Liver (tissue), 9 donors: ENCODE data around the gene NFATC2. TPM values are rescaled to one million over a fixed set of nuclear protein-coding genes. Genes with fewer than 3 reads are reported as not detected.
"Not testable (repeated sequence)": the region's sequence is repeated elsewhere in the genome, so short reads cannot be mapped to it uniquely, and the experiment has no call there.

Experiments used
- DNase-seq: peaks from one replicate; pipeline ENCODE4 v3.0.0-alpha.2; 2017; ENCODE audit warnings: low spot score
- H3K27ac ChIP-seq, 2 donors: one replicate each; pipeline ENCODE4 v1.7.0; 2013; ENCODE audit warnings: inconsistent platforms in 2 of 2, low read length in 2 of 2, control low read depth in 1 of 2, low read depth in 1 of 2, mild to moderate bottlenecking in 1 of 2
- H3K27me3 ChIP-seq, 4 donors: one replicate each; pipeline versions ENCODE4 v1.6.1 to v1.7.0; 2013; ENCODE audit warnings: low read length in 3 of 4, inconsistent platforms in 1 of 4, mild to moderate bottlenecking in 1 of 4, moderate library complexity in 1 of 4; ENCODE audit not compliant: control insufficient read depth in 4 of 4, insufficient read depth in 4 of 4
- H3K36me3 ChIP-seq, 4 donors: one replicate each; pipeline versions ENCODE4 v1.6.1 to v1.7.0; 2013; ENCODE audit warnings: low read length in 3 of 4, mild to moderate bottlenecking in 3 of 4, low read depth in 1 of 4, moderate library complexity in 1 of 4; ENCODE audit not compliant: control insufficient read depth in 4 of 4, insufficient read depth in 3 of 4
- H3K4me1 ChIP-seq, 4 donors: one replicate each; pipeline versions ENCODE4 v1.6.1 to v1.7.0; 2013; ENCODE audit warnings: low read length in 3 of 4, mild to moderate bottlenecking in 3 of 4, moderate library complexity in 1 of 4; ENCODE audit not compliant: control insufficient read depth in 4 of 4, insufficient read depth in 4 of 4
- H3K4me3 ChIP-seq, 3 donors: one replicate each; pipeline versions ENCODE4 v1.6.1 to v1.7.0; 2013; ENCODE audit warnings: low read length in 3 of 3, control low read depth in 1 of 3, low read depth in 1 of 3, mild to moderate bottlenecking in 1 of 3
- H3K9ac ChIP-seq, 2 donors: one replicate each; pipeline ENCODE4 v1.7.0; 2013; ENCODE audit warnings: low read length in 2 of 2, mild to moderate bottlenecking in 2 of 2, moderate library complexity in 2 of 2, control low read depth in 1 of 2, low read depth in 1 of 2
- H3K9me3 ChIP-seq, 4 donors: one replicate each; pipeline versions ENCODE4 v1.6.1 to v1.7.0; 2013; ENCODE audit warnings: low read length in 3 of 4; ENCODE audit not compliant: control insufficient read depth in 4 of 4
- ATF3 ChIP-seq: IDR thresholded peaks from 2 replicates; pipeline ENCODE4 v1.6.1; 2016; ENCODE audit warnings: antibody characterized with exemption
- CTCF ChIP-seq: fragments of 150-350 bp; IDR thresholded peaks from 2 replicates; pipeline ENCODE4 v1.5.1; 2017; ENCODE audit warnings: improper control_type of control experiment, low read depth, low read length; ENCODE audit not compliant: missing input control
- EGR1 ChIP-seq, 2 donors: IDR thresholded peaks; 2 replicates each; pipeline ENCODE4 v1.6.1; 2016 to 2018; ENCODE audit warnings: antibody characterized with exemption in 2 of 2, low read depth in 2 of 2
- FOXA1 ChIP-seq: IDR thresholded peaks from 2 replicates; pipeline ENCODE4 v1.6.1; 2016; ENCODE audit warnings: antibody characterized with exemption
- FOXA2 ChIP-seq: IDR thresholded peaks from 2 replicates; pipeline ENCODE4 v1.6.1; 2016; ENCODE audit warnings: antibody characterized with exemption
- GABPA ChIP-seq, 2 donors: IDR thresholded peaks in 1 of 2; conservative IDR thresholded peaks in 1 of 2; 2 replicates each; pipeline ENCODE4 v1.6.1; 2016; ENCODE audit warnings: antibody characterized with exemption in 2 of 2, mild to moderate bottlenecking in 1 of 2, moderate library complexity in 1 of 2
- HNF4A ChIP-seq, 2 donors: conservative IDR thresholded peaks; 2 replicates each; pipeline ENCODE4 v1.6.1; 2016; ENCODE audit warnings: antibody characterized with exemption in 2 of 2, mild to moderate bottlenecking in 2 of 2
- RXRA ChIP-seq, 2 donors: IDR thresholded peaks; 2 replicates each; pipeline ENCODE4 v1.6.1; 2017 to 2018; ENCODE audit warnings: antibody characterized with exemption in 2 of 2, mild to moderate bottlenecking in 1 of 2
- TAF1 ChIP-seq: conservative IDR thresholded peaks from 2 replicates; pipeline ENCODE4 v1.6.1; 2016; ENCODE audit warnings: antibody characterized with exemption, mild to moderate bottlenecking
- YY1 ChIP-seq: IDR thresholded peaks from 2 replicates; pipeline ENCODE4 v1.6.1; 2016; ENCODE audit warnings: antibody characterized with exemption, mild to moderate bottlenecking
- ZBTB33 ChIP-seq: IDR thresholded peaks from 2 replicates; pipeline ENCODE4 v1.6.1; 2016; ENCODE audit warnings: antibody characterized with exemption
- WGBS: extraction: QIAGEN DNeasy Blood & Tissue Kit; methylation state at CpG from one replicate; pipeline ENCODE4 v1.1.7; 2013; 5-methylcytosine and 5-hydroxymethylcytosine counted together
- polyA plus RNA-seq, 2 donors: library from polyadenylated mRNA; stranded (reverse) in 1 of 2; unstranded in 1 of 2; fragments of 200-250 nt in 1 of 2; fragments of >200 nt in 1 of 2; fragmentation: Nextera tagmentation in 1 of 2; extraction: Ambion mirVana in 1 of 2; gene quantifications; one replicate each; pipeline versions ENCODE4 v1.2.1 to v1.2.3, GENCODE V29; 2013 to 2015
- total RNA-seq, 2 donors: library from RNA; depleted of rRNA; stranded (reverse); fragments of >200 nt; gene quantifications; one replicate each; pipeline ENCODE4 v1.2.3, GENCODE V29; 2014
- TF ChIP-seq, protein P1 (sequence below): IDR thresholded peaks from 2 replicates; pipeline ENCODE4 v1.6.1; 2016; ENCODE audit warnings: antibody characterized with exemption, mild to moderate bottlenecking
- donor health status: healthy.
- donor health status: healthy.
- donor health status: healthy.
- donor health status: healthy.
- donor health status: healthy.

Gene NFATC2
- total and polyA plus RNA-seq, 4 donors = 1.2 to 6.7 (median 2.6) TPM

- no peak overlapping the region for H3K4me3 ChIP-seq
- H3K4me1 ChIP-seq = peaks cover 5 to 41% (median 27%) of the 10 kb centered on the region in 4 donors
- 62% methylated on average over 6 of the region's 6 CpGs for WGBS
- no peak for TF ChIP-seq GABPA (IDR thresholded peaks at IDR 0.05 in 1 of 2, conservative IDR thresholded peaks at IDR 0.05 in 1 of 2)
- no peak for TF ChIP-seq HNF4A (conservative IDR thresholded peaks at IDR 0.05)
- no peak for TF ChIP-seq FOXA1
- TF ChIP-seq ZBTB33 = no peak
- no peak for TF ChIP-seq EGR1 (IDR thresholded peaks at IDR 0.05; ENCODE audit: low read depth in 2 of 2)
- no peak for TF ChIP-seq TAF1
- TF ChIP-seq YY1 = no peak
- TF ChIP-seq ATF3 = no peak
- no peak for TF ChIP-seq CTCF
- TF ChIP-seq FOXA2 = no peak
- TF ChIP-seq, protein P1, sequence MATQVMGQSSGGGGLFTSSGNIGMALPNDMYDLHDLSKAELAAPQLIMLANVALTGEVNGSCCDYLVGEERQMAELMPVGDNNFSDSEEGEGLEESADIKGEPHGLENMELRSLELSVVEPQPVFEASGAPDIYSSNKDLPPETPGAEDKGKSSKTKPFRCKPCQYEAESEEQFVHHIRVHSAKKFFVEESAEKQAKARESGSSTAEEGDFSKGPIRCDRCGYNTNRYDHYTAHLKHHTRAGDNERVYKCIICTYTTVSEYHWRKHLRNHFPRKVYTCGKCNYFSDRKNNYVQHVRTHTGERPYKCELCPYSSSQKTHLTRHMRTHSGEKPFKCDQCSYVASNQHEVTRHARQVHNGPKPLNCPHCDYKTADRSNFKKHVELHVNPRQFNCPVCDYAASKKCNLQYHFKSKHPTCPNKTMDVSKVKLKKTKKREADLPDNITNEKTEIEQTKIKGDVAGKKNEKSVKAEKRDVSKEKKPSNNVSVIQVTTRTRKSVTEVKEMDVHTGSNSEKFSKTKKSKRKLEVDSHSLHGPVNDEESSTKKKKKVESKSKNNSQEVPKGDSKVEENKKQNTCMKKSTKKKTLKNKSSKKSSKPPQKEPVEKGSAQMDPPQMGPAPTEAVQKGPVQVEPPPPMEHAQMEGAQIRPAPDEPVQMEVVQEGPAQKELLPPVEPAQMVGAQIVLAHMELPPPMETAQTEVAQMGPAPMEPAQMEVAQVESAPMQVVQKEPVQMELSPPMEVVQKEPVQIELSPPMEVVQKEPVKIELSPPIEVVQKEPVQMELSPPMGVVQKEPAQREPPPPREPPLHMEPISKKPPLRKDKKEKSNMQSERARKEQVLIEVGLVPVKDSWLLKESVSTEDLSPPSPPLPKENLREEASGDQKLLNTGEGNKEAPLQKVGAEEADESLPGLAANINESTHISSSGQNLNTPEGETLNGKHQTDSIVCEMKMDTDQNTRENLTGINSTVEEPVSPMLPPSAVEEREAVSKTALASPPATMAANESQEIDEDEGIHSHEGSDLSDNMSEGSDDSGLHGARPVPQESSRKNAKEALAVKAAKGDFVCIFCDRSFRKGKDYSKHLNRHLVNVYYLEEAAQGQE = no peak
- TF ChIP-seq RXRA (IDR thresholded peaks at IDR 0.05) = no peak
- peak overlapping the region in 1 of 2 donors; percentile 61 for H3K9ac ChIP-seq
- H3K27ac ChIP-seq = peak overlapping the region; percentile 83 to 84
- no peaks in the 10 kb centered on the region for H3K27me3 ChIP-seq
- H3K36me3 ChIP-seq = no peaks in the 10 kb centered on the region
- H3K9me3 ChIP-seq = no peaks in the 10 kb centered on the region
- DNase-seq = no peak
Measured at GRCh38 chr20:51540580-51540979, 1.9 kb downstream of the NFATC2 start.

- DNase-seq, H3K4me3 ChIP-seq, H3K9ac ChIP-seq, H3K9me3 ChIP-seq, H3K27me3 ChIP-seq, H3K27ac ChIP-seq, H3K36me3 ChIP-seq: not testable (repeated sequence)
- WGBS = 79% methylated on average over 7 of the region's 7 CpGs
- peaks cover 5 to 41% (median 27%) of the 10 kb centered on the region in 4 donors for H3K4me1 ChIP-seq
Measured at GRCh38 chr20:51540074-51540473, 2.4 kb downstream of the NFATC2 start.
